Psoas muscle (tissue), 8 donors: ENCODE data around the gene DYNLRB1. TPM values are rescaled to one million over a fixed set of nuclear protein-coding genes. Genes with fewer than 3 reads are reported as not detected.
A peak's percentile ranks its signal among the peaks of the same experiment; 100 is the strongest.

Source experiments
- ATAC-seq, 4 donors: fragments of 200-7000 bp; cut with Tn5 transposase; one replicate each; pipeline ENCODE4 v1.9.1; 2020; ENCODE audit warnings: moderate library complexity in 3 of 4, mild to moderate bottlenecking in 2 of 4
- DNase-seq, 2 donors: peaks; one replicate each; pipeline ENCODE4 v3.0.0-alpha.2; 2020
- H3K27ac ChIP-seq: fragments of 200-600 bp; one replicate; pipeline ENCODE4 v1.8.0; 2022
- H3K27me3 ChIP-seq, 3 donors: fragments of 200-600 bp in 1 of 3; one replicate each; pipeline versions ENCODE4 v1.6.1 to v1.8.0; 2013 to 2022; ENCODE audit warnings: low read length in 2 of 3, mild to moderate bottlenecking in 2 of 3, moderate library complexity in 1 of 3; ENCODE audit not compliant: insufficient read depth in 3 of 3
- H3K36me3 ChIP-seq, 2 donors: fragments of 200-600 bp in 1 of 2; one replicate each; pipeline versions ENCODE4 v1.6.1 to v1.8.0; 2013 to 2022; ENCODE audit warnings: low read depth in 1 of 2, mild to moderate bottlenecking in 1 of 2, moderate library complexity in 1 of 2; ENCODE audit not compliant: insufficient read depth in 1 of 2
- H3K4me1 ChIP-seq: fragments of 200-600 bp; one replicate; pipeline ENCODE4 v1.8.0; 2022
- H3K4me3 ChIP-seq: fragments of 200-600 bp; one replicate; pipeline ENCODE4 v1.8.0; 2022; ENCODE audit warnings: mild to moderate bottlenecking
- H3K9me3 ChIP-seq: fragments of 200-600 bp; one replicate; pipeline ENCODE4 v1.8.0; 2022
- CTCF ChIP-seq: fragments of 200-600 bp; IDR thresholded peaks from one replicate; pipeline ENCODE4 v1.8.0; 2022; ENCODE audit warnings: antibody characterized with exemption
- WGBS, 3 donors: extraction: QIAGEN DNeasy Blood & Tissue Kit; methylation state at CpG; one replicate each; pipeline versions ENCODE4 v1.1.6 to v1.1.7; 2013; 5-methylcytosine and 5-hydroxymethylcytosine counted together
- intact Hi-C, 2 donors: fragments of 100-400 bp; cut with DNase I; formaldehyde crosslinking; loops; one replicate each; pipeline versions ENCODE4 v1.11.0 to v1.14.2; 2022
- polyA plus RNA-seq, 3 donors: library from polyadenylated mRNA; stranded (reverse); fragments of 200-250 nt; gene quantifications; one replicate each; pipeline ENCODE4 v1.2.3, GENCODE V29; 2013
- total RNA-seq, 4 donors: library from RNA; stranded (reverse); fragmentation: NEBNext Ultra II Directional in 2 of 4; extraction: Animal tissue kit (Norgen Biotek cat#: 25700) in 2 of 4; gene quantifications; one replicate each; pipeline versions ENCODE4 v1.2.1 to v1.2.4, GENCODE V29; 2021 to 2023
- donor health status: healthy with polysubstance abuse.
- donor health status: DM: no; HTN: no; CAD: no; lungs with moderate emphysema.
- donor health status: Bipolar disorder and iron deficiency.
- donor health status: healthy.
- donor health status: DM: yes; HTN: yes; CAD: no.
- donor health status: DM: no; HTN: no; CAD: no.
- donor health status: DM: no; HTN: no; CAD: no.
- donor health status: DM: yes; HTN: yes; CAD: no.

Gene DYNLRB1
- total and polyA plus RNA-seq, 7 donors = 93.2 to 179 (median 119) TPM

- intact Hi-C loops = loop anchor here in 1 of 2 donors (5.0 kb wide), 1 partner anchor 189 kb away; no protein-coding TSS in a partner anchor
- no peak for DNase-seq
- H3K9me3 ChIP-seq = no peaks in the 10 kb centered on the region
- peak overlapping the region; percentile 54 for H3K27ac ChIP-seq
- 34 to 60% (median 52%) methylated on average over 6 of the region's 6 CpGs for WGBS, 3 donors
- no peaks in the 10 kb centered on the region for H3K27me3 ChIP-seq
- TF ChIP-seq CTCF = no peak
- peaks cover 3 to 55% of the 10 kb centered on the region in 2 donors for H3K36me3 ChIP-seq
- H3K4me1 ChIP-seq = peaks cover 22% of the 10 kb centered on the region
- peak; percentile 58 to 76 (median 62) for ATAC-seq
- H3K4me3 ChIP-seq = no peak overlapping the region
Observed at GRCh38 chr20:34583544-34583943, 67.3 kb downstream of the DYNLRB1 start.

GRCh38 chr20:34585019-34585418, 68.8 kb downstream of the DYNLRB1 start:
- H3K27me3 ChIP-seq = no peaks in the 10 kb centered on the region
- DNase-seq = no peak
- H3K36me3 ChIP-seq = peaks cover 3 to 53% of the 10 kb centered on the region in 2 donors
- no peak for ATAC-seq
- no peak overlapping the region for H3K4me3 ChIP-seq
- peaks cover 9% of the 10 kb centered on the region for H3K4me1 ChIP-seq
- H3K27ac ChIP-seq = no peak overlapping the region
- TF ChIP-seq CTCF = no peak
- intact Hi-C loops = no loop called here
- H3K9me3 ChIP-seq = no peaks in the 10 kb centered on the region
- WGBS, 3 donors = 96 to 99% (median 97%) methylated on average over 5 of the region's 5 CpGs

- H3K4me1 ChIP-seq = peaks cover 9% of the 10 kb centered on the region
- intact Hi-C loops = no loop called here
- ATAC-seq (no peak), DNase-seq (no peak)
- 89 to 95% (median 90%) methylated on average over 9 of the region's 9 CpGs for WGBS, 3 donors
- H3K4me3 ChIP-seq = no peak overlapping the region
- no peak overlapping the region for H3K27ac ChIP-seq
- H3K9me3 ChIP-seq = no peaks in the 10 kb centered on the region
- no peak for TF ChIP-seq CTCF
- H3K36me3 ChIP-seq = peaks cover 3 to 40% of the 10 kb centered on the region in 2 donors
- no peaks in the 10 kb centered on the region for H3K27me3 ChIP-seq
Observed at GRCh38 chr20:34586488-34587163, 70.4 kb downstream of the DYNLRB1 start.

Other genes starting within 250 kb of the DYNLRB1 start
- 10 to 100 TPM; 56.2 to 94.4 (median 82.3) TPM for gene AHCY, start 213.1 kb upstream of the DYNLRB1 start, total RNA-seq
- gene AHCY, start 213.1 kb upstream of the DYNLRB1 start, polyA plus RNA-seq = 100 to 1,000 TPM in 1 of 3 donors, 10 to 100 TPM in 2; 82.2 to 128 (median 89.6) TPM
- gene ITCH, start 153.1 kb upstream of the DYNLRB1 start, total RNA-seq = 10 to 100 TPM; 36.9 to 50.3 (median 41.7) TPM
- gene ITCH, start 153.1 kb upstream of the DYNLRB1 start, polyA plus RNA-seq = 10 to 100 TPM; 10.1 to 35.1 (median 14.4) TPM
- gene MAP1LC3A, start 42.3 kb downstream of the DYNLRB1 start, total RNA-seq = 10 to 100 TPM; 27.4 to 44.9 (median 37.5) TPM
- gene MAP1LC3A, start 42.3 kb downstream of the DYNLRB1 start, polyA plus RNA-seq = 10 to 100 TPM; 27.4 to 90.5 (median 30.9) TPM
- gene PIGU, start 160.7 kb downstream of the DYNLRB1 start, total RNA-seq = 10 to 100 TPM in 3 of 4 donors, 1 to 10 TPM in 1; 9.5 to 15.0 (median 10.6) TPM
- 10 to 100 TPM; 16.4 to 34.2 (median 17.1) TPM for gene PIGU, start 160.7 kb downstream of the DYNLRB1 start, polyA plus RNA-seq
- gene TP53INP2, start 187.9 kb downstream of the DYNLRB1 start, total RNA-seq = 10 to 100 TPM; 22.2 to 37.4 (median 27.8) TPM
- 10 to 100 TPM; 20.5 to 42.8 (median 23.8) TPM for gene TP53INP2, start 187.9 kb downstream of the DYNLRB1 start, polyA plus RNA-seq